B cell (primary cell): ENCODE data around the gene SELENON.

Source experiments
- EZH2 ChIP-seq: IDR thresholded peaks from 2 replicates; pipeline ENCODE4 v1.6.1; 2012; ENCODE audit warnings: borderline replicate concordance, low read depth, mild to moderate bottlenecking, moderate library complexity, low read length; ENCODE audit not compliant: insufficient read depth, poor library complexity, severe bottlenecking
- TF ChIP-seq, protein P1 (sequence below): fragments of 200-600 bp; IDR thresholded peaks from one replicate; pipeline ENCODE4 v1.8.0; 2022; ENCODE audit warnings: antibody characterized with exemption, mild to moderate bottlenecking

DNA sequence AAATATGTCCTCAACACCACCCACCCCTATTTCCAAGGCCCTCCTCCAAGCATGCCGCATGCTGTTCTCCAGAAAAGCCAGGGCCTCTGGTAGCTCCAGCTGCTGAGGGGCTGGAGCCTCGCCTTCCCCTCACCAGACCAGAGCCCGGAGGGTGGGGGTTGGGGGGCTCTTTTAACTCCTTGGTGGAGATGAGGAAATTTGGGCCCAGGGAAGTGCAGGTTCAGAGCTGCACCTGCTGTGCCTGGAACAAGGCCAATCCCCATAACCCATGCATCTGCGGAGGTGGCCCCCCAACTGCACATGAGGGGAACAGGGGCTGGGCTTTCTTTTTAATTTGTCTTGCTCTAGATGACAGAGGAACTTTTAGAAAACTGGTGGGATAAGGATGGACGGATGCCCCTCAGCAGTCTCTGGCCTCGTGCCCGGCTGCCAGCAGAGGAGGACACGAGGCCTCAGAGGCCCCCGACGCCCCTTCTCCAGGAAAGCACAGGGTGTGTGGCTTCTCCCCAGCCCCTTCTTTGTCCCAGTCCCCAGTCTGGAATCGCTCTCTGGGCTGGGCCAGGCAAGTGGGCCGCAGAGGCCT is 550 bp upstream of the SELENON start:
- TF ChIP-seq, protein P1, sequence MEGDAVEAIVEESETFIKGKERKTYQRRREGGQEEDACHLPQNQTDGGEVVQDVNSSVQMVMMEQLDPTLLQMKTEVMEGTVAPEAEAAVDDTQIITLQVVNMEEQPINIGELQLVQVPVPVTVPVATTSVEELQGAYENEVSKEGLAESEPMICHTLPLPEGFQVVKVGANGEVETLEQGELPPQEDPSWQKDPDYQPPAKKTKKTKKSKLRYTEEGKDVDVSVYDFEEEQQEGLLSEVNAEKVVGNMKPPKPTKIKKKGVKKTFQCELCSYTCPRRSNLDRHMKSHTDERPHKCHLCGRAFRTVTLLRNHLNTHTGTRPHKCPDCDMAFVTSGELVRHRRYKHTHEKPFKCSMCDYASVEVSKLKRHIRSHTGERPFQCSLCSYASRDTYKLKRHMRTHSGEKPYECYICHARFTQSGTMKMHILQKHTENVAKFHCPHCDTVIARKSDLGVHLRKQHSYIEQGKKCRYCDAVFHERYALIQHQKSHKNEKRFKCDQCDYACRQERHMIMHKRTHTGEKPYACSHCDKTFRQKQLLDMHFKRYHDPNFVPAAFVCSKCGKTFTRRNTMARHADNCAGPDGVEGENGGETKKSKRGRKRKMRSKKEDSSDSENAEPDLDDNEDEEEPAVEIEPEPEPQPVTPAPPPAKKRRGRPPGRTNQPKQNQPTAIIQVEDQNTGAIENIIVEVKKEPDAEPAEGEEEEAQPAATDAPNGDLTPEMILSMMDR, result no peak
- TF ChIP-seq EZH2, result no peak
